ES-I3 (cell line): ENCODE measurements around the gene SASH3.

Experiments used
- H3K36me3 ChIP-seq: 2 replicates; pipeline ENCODE4 v1.6.1; 2013; ENCODE audit warnings: mild to moderate bottlenecking, low read length, control low read depth, moderate library complexity; ENCODE audit not compliant: insufficient read depth
- H3K4me1 ChIP-seq: 2 replicates; pipeline ENCODE4 v1.6.1; 2013; ENCODE audit warnings: mild to moderate bottlenecking, control low read depth, low read length; ENCODE audit not compliant: insufficient read depth
- H3K9ac ChIP-seq: 2 replicates; pipeline ENCODE4 v1.6.1; 2013; ENCODE audit warnings: low read depth, mild to moderate bottlenecking, low read length, moderate library complexity
- H3K9me3 ChIP-seq: 2 replicates; pipeline ENCODE4 v1.6.1; 2013; ENCODE audit warnings: mild to moderate bottlenecking, low read length, moderate library complexity; ENCODE audit not compliant: control insufficient read depth, insufficient read depth

The SASH3 gene

DNA sequence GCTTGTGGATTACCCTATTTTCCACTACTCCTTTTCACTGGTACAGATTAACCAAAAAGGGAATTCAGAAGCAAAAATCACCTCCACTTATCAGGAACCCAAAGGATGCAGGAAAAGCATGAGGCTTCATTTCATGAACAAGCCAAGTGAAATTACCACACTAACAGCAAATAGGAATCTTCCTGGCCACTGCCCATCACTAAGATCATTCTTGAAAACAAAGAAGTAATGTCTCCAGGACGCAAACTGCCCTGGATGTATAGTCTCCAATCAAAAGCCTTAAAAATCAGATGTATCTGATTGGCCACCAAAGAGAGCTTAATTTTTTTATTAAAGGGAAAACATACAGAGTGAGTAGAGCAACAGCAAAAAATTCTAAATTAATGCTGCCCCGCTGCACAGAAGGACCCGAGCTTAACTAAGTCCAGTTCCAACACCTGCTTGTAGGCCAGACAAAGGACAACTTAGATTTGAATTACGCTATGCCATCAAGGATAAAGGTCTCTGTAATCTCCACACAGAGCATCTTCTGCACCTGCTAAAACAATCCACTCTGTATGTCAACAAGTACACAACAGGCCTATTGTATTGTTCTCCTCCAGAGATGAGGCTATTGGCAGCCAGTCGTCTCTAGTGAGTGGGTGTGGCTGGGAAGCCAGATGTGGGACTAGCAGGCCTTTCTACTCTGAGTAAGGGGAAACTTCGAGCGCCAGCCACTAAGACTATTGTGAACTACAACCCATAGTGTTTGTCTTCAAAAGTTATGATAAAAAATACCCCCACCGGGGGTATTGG lies 51.5 kb downstream of the SASH3 start:
- Histone ChIP-seq H3K36me3 (peaks cover 6% of the 10 kb centered on the region), H3K9me3 (no peaks in the 10 kb centered on the region), H3K4me1 (no peaks in the 10 kb centered on the region; the same call in 1 of the 2 replicates), H3K9ac (no peak overlapping the region)

DNA sequence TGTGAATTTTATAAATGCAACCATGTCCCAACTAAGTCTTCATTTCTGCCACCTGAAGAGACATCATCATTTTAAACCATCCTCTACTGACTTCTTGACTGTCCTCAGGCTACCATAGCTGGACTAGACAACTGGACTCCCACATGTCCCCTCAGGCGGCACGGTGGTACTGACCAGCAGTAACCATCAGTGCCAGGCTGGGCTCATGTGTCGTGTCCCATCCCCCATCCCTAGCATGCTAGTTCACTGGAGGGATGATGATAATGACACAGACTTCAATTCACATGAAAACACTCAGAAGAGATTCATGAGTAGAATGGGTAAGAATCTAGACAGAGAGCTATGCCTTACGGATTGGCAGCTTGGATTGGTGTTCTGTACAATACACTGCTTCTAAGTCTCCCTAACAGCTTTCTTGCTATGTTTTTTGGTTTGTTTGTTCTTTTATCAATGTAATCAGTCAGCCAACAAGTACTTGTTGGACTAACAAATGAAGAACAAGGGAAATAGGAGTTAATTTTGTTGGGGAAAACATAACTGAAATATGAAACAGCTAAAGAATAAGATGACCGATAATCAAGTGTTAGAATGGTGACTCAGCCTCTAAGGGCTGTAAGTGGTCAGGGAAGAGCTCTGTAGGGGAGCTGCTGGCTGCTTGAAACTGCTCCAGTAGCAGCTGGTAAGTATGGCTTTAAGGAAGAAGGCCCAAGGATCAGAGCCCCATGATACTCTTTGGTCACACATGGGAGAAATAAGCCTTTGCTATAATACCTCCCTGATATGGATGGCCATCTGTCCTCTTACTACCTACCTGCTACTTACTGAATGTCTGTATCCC lies 53.6 kb downstream of the SASH3 start:
- H3K4me1 ChIP-seq = no peaks in the 10 kb centered on the region
- H3K9me3 ChIP-seq = no peaks in the 10 kb centered on the region
- peaks cover 6% of the 10 kb centered on the region for H3K36me3 ChIP-seq
- no peak overlapping the region for H3K9ac ChIP-seq

DNA sequence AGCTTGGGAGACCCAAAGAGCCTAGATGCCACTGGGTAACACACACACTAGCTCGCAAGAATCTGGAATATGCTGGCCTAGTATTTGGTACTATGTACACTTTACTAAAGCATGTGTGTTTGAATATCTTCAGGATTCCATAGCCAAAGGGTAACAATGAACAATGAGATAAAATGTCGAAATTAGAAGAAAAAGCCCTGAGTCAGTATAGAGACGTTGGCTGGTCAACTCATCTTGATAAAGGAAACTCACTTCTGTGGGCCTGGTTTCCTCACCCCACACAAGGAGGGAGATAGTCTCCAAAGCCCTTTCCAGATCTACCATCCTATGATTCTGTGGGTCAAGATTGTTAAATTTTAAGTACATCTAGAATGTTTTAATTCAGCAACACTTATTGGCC lies 57.1 kb downstream of the SASH3 start:
- Histone ChIP-seq H3K9ac (no peak overlapping the region), H3K4me1 (peaks cover 7% of the 10 kb centered on the region), H3K36me3 (peaks cover 18% of the 10 kb centered on the region; the same call in 1 of the 2 replicates), H3K9me3 (no peaks in the 10 kb centered on the region)

GRCh38 chrX:129840344-129840743 lies 60.6 kb downstream of the SASH3 start:
- Histone ChIP-seq H3K9me3 (no peaks in the 10 kb centered on the region), H3K9ac (no peak overlapping the region)

GRCh38 chrX:129842510-129843208 lies 62.9 kb downstream of the SASH3 start:
- Histone ChIP-seq H3K36me3 (peaks cover 13% of the 10 kb centered on the region; the same call in 1 of the 2 replicates), H3K9me3 (no peaks in the 10 kb centered on the region), H3K9ac (peak overlapping the region; percentile 73), H3K4me1 (peaks cover 7% of the 10 kb centered on the region)

More at GRCh38 chrX:129840344-129840743, 60.6 kb downstream of the SASH3 start:
- Histone ChIP-seq H3K4me1 (peaks cover 7% of the 10 kb centered on the region), H3K36me3 (peaks cover 15% of the 10 kb centered on the region; the same call in 1 of the 2 replicates)

DNA sequence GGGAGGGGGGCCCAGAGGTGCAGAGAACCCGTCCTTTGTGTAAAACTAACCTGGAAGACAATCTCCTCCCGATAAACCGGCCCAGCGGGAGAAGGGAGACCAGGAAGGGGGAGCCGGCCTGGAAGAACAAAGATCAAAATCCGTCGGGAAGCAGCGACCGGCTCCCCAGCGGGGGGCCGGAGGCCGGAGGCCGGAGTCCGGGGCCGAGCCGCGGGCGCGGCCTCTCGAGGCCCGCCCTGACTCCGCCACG lies 63.4 kb downstream of the SASH3 start:
- peaks cover 7% of the 10 kb centered on the region for H3K4me1 ChIP-seq
- H3K9ac ChIP-seq = peak overlapping the region; percentile 73
- no peaks in the 10 kb centered on the region for H3K9me3 ChIP-seq
- H3K36me3 ChIP-seq = peaks cover 13% of the 10 kb centered on the region; the same call in 1 of the 2 replicates

DNA sequence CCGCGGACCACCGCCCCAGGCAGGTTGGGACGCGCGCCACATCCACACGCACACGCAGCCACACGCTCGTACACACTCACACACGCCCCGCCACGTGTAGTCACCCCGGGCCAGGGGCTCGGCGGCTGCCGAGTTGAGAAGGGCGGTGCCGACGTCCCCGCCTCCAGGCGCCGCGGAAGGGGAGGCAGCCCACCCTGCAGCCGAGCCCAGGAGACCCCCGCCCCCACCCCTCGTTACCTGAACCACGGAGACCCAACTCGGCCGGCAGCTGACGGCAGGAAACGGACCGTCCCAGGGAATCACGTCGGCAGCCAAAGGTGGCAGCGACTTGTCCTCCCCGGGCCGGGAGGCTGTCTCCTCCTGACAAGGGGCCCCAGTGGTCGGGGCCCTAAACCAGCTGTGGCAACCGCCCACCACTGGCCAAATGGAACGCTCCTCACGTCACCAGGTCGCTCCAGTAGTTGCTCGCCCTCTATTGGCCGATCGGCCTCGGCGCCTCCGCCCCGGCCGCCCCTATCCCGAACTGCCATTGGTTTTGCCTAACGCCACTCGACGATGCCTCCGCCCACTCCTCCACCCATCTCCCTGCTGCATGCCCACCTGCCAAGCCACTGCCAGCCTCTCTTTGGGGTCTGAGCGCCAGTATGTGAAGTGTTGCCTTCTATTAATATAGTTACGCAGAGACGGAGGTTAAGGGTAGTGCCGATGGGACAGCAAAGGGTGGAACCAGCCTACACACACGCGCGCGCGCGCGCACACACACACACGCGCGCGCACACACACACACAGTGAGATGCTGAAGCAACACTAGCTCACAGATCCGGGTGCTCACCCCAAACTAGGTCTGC lies 63.9 kb downstream of the SASH3 start, which contains the start of gene ZDHHC9:
Gene ZDHHC9 (minus strand): TSS at position 428 of the 848 bp plus-strand sequence. CDS start 1,941 bp downstream, outside the sequence.
- H3K9ac ChIP-seq = peak within 1 kb of the TSS; percentile 73
- H3K36me3 ChIP-seq = peaks cover 13% of the 10 kb centered on the region; the same call in 1 of the 2 replicates
- peaks cover 7% of the 10 kb centered on the region for H3K4me1 ChIP-seq
- H3K9me3 ChIP-seq = no peaks in the 10 kb centered on the region
